Prostate gland (tissue), 2 donors: Measurements from ENCODE around the gene ZNF195.

Experiments used
- POLR2AphosphoS5 ChIP-seq: sonication (generic); formaldehyde crosslinking; IDR thresholded peaks from one replicate; pipeline ENCODE4 v1.6.1; 2017; ENCODE audit warnings: antibody characterized with exemption
- TF ChIP-seq, protein P1 (sequence below), 4 experiments: fragments of 200-600 bp in 2 of 4; fragments of 450-650 bp in 2 of 4; sonication (generic) in 2 of 4; IDR thresholded peaks; 1 replicate in 3 of 4; 2 replicates in 1 of 4; pipeline ENCODE4 v1.5.1; 2016 to 2019; ENCODE audit warnings: antibody characterized with exemption in 4 of 4, mild to moderate bottlenecking in 2 of 4, moderate library complexity in 2 of 4

DNA sequence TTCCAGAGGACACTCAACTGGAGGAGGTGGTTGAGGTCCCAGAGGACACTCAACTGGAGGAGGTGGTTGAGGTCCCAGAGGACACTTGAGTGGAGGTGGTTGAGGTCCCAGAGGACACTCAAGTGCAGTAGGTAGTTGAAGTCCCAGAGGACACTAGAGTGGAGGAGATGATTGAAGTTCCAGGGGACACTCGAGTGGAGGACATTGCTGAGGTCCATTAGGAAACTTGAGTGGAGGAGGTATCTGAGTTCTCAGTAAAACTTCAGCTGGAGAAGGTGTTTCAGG is 39.7 kb downstream of the ZNF195 start:
- TF ChIP-seq, protein P1, sequence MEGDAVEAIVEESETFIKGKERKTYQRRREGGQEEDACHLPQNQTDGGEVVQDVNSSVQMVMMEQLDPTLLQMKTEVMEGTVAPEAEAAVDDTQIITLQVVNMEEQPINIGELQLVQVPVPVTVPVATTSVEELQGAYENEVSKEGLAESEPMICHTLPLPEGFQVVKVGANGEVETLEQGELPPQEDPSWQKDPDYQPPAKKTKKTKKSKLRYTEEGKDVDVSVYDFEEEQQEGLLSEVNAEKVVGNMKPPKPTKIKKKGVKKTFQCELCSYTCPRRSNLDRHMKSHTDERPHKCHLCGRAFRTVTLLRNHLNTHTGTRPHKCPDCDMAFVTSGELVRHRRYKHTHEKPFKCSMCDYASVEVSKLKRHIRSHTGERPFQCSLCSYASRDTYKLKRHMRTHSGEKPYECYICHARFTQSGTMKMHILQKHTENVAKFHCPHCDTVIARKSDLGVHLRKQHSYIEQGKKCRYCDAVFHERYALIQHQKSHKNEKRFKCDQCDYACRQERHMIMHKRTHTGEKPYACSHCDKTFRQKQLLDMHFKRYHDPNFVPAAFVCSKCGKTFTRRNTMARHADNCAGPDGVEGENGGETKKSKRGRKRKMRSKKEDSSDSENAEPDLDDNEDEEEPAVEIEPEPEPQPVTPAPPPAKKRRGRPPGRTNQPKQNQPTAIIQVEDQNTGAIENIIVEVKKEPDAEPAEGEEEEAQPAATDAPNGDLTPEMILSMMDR (IDR thresholded peaks at IDR 0.05) = no peak
- no peak for TF ChIP-seq POLR2AphosphoS5
